ENCODE results near the gene BAZ2B.

DNA sequence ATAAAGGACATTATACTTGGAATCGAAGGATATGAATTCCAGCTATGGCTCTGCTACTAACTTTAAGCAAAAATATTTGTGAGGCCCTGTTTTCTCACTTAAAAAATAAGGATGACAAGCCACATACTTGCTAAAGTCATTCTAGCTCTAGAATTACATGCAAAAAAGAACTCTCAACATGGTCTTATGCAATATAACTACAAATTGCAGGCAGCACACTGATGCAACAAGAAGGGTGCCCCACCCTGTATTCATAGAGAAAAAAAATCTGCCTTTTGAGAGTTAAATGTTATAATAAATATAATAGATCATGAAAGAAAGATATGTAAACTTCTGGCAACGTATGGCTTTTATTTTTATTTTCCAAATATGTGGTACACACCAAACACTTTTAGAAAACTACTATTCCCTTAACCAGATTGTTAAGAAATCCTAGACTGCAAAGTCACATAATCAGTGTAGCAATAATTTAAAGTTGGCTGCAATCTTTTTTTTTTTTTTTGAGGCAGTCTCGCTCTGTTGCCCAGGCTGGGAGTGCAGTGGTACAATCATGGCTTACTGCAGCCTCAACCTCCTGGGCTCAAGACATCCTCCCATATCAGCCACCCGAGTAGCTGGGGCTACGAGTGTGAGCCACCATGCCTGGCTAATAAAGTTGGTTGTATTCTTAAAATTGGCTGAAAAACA is 289.6 kb downstream of the BAZ2B start:
- TF ChIP-seq, protein P1, sequence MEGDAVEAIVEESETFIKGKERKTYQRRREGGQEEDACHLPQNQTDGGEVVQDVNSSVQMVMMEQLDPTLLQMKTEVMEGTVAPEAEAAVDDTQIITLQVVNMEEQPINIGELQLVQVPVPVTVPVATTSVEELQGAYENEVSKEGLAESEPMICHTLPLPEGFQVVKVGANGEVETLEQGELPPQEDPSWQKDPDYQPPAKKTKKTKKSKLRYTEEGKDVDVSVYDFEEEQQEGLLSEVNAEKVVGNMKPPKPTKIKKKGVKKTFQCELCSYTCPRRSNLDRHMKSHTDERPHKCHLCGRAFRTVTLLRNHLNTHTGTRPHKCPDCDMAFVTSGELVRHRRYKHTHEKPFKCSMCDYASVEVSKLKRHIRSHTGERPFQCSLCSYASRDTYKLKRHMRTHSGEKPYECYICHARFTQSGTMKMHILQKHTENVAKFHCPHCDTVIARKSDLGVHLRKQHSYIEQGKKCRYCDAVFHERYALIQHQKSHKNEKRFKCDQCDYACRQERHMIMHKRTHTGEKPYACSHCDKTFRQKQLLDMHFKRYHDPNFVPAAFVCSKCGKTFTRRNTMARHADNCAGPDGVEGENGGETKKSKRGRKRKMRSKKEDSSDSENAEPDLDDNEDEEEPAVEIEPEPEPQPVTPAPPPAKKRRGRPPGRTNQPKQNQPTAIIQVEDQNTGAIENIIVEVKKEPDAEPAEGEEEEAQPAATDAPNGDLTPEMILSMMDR (IDR thresholded peaks at IDR 0.05) = no peak
- TF ChIP-seq, protein P2, sequence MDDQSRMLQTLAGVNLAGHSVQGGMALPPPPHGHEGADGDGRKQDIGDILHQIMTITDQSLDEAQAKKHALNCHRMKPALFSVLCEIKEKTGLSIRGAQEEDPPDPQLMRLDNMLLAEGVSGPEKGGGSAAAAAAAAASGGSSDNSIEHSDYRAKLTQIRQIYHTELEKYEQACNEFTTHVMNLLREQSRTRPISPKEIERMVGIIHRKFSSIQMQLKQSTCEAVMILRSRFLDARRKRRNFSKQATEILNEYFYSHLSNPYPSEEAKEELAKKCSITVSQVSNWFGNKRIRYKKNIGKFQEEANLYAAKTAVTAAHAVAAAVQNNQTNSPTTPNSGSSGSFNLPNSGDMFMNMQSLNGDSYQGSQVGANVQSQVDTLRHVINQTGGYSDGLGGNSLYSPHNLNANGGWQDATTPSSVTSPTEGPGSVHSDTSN (IDR thresholded peaks at IDR 0.05) = no peak
- no peak for TF ChIP-seq EHMT2 (IDR thresholded peaks at IDR 0.05; ENCODE audit: low read depth)
- TF ChIP-seq, protein P3, sequence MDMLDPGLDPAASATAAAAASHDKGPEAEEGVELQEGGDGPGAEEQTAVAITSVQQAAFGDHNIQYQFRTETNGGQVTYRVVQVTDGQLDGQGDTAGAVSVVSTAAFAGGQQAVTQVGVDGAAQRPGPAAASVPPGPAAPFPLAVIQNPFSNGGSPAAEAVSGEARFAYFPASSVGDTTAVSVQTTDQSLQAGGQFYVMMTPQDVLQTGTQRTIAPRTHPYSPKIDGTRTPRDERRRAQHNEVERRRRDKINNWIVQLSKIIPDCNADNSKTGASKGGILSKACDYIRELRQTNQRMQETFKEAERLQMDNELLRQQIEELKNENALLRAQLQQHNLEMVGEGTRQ (IDR thresholded peaks at IDR 0.05) = no peak
- TF ChIP-seq JUN (IDR thresholded peaks at IDR 0.05) = no peak
- TF ChIP-seq RFX5 (IDR thresholded peaks at IDR 0.05) = no peak
- TF ChIP-seq SMC3 (IDR thresholded peaks at IDR 0.05) = no peak

Measured in A549 (cell line).